Gastrocnemius medialis (tissue), 4 donors: ENCODE measurements around the gene C1orf35. TPM values are rescaled to one million over a fixed set of nuclear protein-coding genes. Genes with fewer than 3 reads are reported as not detected.

Source experiments
- ATAC-seq, 2 donors: fragments of 150-250 bp; one replicate each; pipeline ENCODE4 v1.9.1; 2016
- DNase-seq, 2 donors: peaks; one replicate each; pipeline ENCODE4 v3.0.0-alpha.2; 2019
- H3K27ac ChIP-seq, 4 donors: fragments of 200-600 bp; sonication (generic); 1 replicate in 1 of 4; 2 replicates in 3 of 4; pipeline ENCODE4 v1.5.1; 2016 to 2018; ENCODE audit warnings: mild to moderate bottlenecking in 2 of 4, moderate library complexity in 1 of 4
- H3K27me3 ChIP-seq, 3 donors: fragments of 200-600 bp; sonication (generic) in 2 of 3; 1 replicate in 1 of 3; 2 replicates in 2 of 3; pipeline versions ENCODE4 v1.5.1 to v1.6.0; 2016 to 2019; ENCODE audit warnings: mild to moderate bottlenecking in 1 of 3, moderate library complexity in 1 of 3
- H3K36me3 ChIP-seq, 2 donors: fragments of 200-600 bp; sonication (generic) in 1 of 2; one replicate each; pipeline ENCODE4 v1.5.1; 2017 to 2018
- H3K4me1 ChIP-seq, 2 donors: fragments of 200-600 bp; sonication (generic) in 1 of 2; one replicate each; pipeline ENCODE4 v1.5.1; 2016 to 2017; ENCODE audit warnings: mild to moderate bottlenecking in 2 of 2
- H3K4me3 ChIP-seq, 4 donors: fragments of 200-600 bp; sonication (generic) in 3 of 4; 1 replicate in 1 of 4; 2 replicates in 3 of 4; pipeline ENCODE4 v1.5.1; 2016 to 2019; ENCODE audit warnings: mild to moderate bottlenecking in 2 of 4
- H3K9me3 ChIP-seq, 3 donors: fragments of 200-600 bp; sonication (generic) in 2 of 3; 1 replicate in 1 of 3; 2 replicates in 2 of 3; pipeline ENCODE4 v1.5.1; 2016 to 2019
- POLR2A ChIP-seq, 2 donors: fragments of 450-650 bp; IDR thresholded peaks; one replicate each; pipeline ENCODE4 v1.6.1; 2017; ENCODE audit warnings: antibody characterized with exemption in 2 of 2, mild to moderate bottlenecking in 2 of 2, moderate library complexity in 2 of 2
- in situ Hi-C, 4 donors: fragments of 200-750 bp; cut with MboI; loops; one replicate each; pipeline versions ENCODE4 v1.15.0 to v1.8.0; 2017; ENCODE audit warnings: low sequenced_read_pairs in 4 of 4
- intact Hi-C: fragments of 100-400 bp; cut with DNase I; formaldehyde crosslinking; loops from one replicate; pipeline ENCODE4 v1.15.1; 2023; ENCODE audit warnings: low total_unique reads
- total RNA-seq, 4 donors: library from RNA; depleted of rRNA; stranded (reverse); fragments of >200 nt; gene quantifications; one replicate each; pipeline versions ENCODE4 v1.1.0 to v1.2.3, GENCODE V29; 2016
- TF ChIP-seq, protein P1 (sequence below), 5 experiments: fragments of 450-650 bp in 3 of 5; fragments of 200-600 bp in 2 of 5; sonication (generic) in 2 of 5; IDR thresholded peaks in 4 of 5; conservative IDR thresholded peaks in 1 of 5; 1 replicate in 4 of 5; 2 replicates in 1 of 5; pipeline ENCODE4 v1.5.1; 2016 to 2019; ENCODE audit warnings: antibody characterized with exemption in 5 of 5, mild to moderate bottlenecking in 3 of 5, moderate library complexity in 3 of 5

Gene C1orf35
- total RNA-seq, 4 donors from 2014 or later = 5.9 to 11.0 (median 7.8) TPM

DNA sequence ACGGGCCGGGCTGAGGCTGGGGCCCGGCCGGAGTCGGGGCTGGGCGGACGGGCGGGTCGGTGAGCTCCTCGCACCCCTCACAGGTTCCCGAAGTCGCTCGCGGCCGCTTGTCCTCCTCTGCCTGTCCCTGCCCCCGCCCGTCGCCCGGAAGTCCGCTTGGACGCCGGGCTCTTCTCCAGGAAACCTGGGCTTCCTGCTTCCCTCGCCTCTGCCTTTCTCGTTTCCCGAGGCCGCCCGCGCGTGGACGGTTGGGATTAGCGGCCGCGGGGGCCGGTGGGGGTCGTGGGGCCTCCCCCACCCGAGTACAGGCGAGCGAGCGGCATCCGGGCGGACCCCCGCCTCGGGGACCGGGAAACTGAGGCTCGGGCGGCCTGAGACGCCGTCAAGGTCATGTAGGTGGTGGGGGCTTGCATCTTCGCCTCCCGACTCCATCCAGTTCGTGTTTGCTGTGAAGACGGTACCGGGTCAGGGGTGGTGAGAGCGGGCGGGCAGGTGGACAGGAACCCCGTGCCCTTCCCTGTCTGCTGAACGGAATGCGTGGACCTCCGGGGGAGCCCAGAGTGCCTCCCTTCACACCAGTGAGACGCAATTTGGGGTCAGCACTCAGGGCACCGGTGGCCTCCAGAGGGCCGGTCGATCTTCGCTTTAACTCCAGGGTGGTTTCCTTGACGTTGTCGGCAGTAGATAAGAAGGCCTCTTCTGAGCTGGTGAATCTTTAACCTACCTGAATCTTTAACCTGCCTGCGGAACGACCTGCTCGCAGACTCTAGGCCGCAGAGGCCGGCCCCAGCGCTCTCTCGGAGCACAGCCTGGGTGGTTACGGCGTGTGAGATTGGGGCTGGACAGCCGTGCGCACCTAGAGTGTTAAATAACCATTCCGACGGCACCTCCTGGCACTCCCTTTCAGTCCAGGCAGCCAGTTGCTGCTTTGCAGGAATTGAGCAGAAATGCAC is 19.9 kb downstream of the C1orf35 start:
- in situ Hi-C loops = loop anchor here in 1 of 4 donors (25.0 kb wide), 1 partner anchor 321 kb away; no protein-coding TSS in a partner anchor
- ATAC-seq = peak; percentile 43 to 44
- H3K4me1 ChIP-seq = peaks cover 50 to 55% of the 10 kb centered on the region in 2 donors
- peak overlapping the region; percentile 89 to 96 (median 92) for H3K27ac ChIP-seq
- H3K27me3 ChIP-seq = no peaks in the 10 kb centered on the region
- intact Hi-C loops = loop anchor here (1.0 to 10.0 kb wide), 7 partner anchors 20 to 1542 kb away; partner anchors contain the start of genes C1orf35, COQ8A, GUK1 and TAF5L
- TF ChIP-seq POLR2A (IDR thresholded peaks at IDR 0.05) = peak in 1 of 2 donors; percentile 6
- TF ChIP-seq, protein P1, sequence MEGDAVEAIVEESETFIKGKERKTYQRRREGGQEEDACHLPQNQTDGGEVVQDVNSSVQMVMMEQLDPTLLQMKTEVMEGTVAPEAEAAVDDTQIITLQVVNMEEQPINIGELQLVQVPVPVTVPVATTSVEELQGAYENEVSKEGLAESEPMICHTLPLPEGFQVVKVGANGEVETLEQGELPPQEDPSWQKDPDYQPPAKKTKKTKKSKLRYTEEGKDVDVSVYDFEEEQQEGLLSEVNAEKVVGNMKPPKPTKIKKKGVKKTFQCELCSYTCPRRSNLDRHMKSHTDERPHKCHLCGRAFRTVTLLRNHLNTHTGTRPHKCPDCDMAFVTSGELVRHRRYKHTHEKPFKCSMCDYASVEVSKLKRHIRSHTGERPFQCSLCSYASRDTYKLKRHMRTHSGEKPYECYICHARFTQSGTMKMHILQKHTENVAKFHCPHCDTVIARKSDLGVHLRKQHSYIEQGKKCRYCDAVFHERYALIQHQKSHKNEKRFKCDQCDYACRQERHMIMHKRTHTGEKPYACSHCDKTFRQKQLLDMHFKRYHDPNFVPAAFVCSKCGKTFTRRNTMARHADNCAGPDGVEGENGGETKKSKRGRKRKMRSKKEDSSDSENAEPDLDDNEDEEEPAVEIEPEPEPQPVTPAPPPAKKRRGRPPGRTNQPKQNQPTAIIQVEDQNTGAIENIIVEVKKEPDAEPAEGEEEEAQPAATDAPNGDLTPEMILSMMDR (IDR thresholded peaks at IDR 0.05 in 4 of 5, conservative IDR thresholded peaks at IDR 0.05 in 1 of 5) = no peak
- H3K4me3 ChIP-seq = peak overlapping the region; percentile 70 to 94 (median 90)
- H3K36me3 ChIP-seq = no peaks in the 10 kb centered on the region
- no peaks in the 10 kb centered on the region for H3K9me3 ChIP-seq
- peak; percentile 34 to 57 for DNase-seq

DNA sequence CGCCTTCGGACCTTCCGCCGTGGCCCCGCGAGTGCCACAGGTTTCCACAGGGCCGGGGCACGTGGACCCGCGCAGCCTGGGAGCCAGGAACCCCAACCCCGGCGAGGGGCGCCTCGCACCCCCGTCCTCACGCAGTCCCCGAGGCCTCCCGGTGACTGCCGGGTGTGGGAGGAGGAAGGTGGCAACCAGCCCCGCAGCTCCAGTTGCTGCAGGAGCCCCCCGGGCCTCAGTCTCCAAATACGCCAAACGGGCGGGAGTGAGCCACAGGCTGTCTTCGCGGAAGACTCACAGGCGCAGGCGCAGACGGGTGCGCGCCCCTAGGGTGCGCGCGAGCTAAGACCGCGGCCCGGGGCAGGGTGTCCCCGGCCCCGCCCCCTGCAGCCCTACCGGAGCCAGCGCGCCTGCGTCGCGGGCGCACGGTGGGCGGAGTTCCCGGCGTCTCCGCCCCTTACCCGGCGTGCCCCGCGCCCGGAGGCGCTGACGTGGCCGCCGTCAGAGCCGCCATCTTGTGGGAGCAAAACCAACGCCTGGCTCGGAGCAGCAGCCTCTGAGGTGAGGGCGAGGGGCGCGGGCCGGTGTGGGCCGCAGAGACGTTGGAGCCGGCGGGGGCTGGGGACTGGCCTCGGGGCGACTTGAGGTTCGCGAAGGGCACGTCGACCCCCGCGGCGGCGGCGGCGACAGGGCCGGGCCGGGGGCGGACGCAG is 20.8 kb downstream of the C1orf35 start, which contains the start of gene ARF1:
TSS of gene ARF1 (plus strand) at position 495 of the 704 bp plus-strand sequence. CDS start 14,407 bp downstream, outside the sequence.
- no peaks in the 10 kb centered on the region for H3K27me3 ChIP-seq
- no peaks in the 10 kb centered on the region for H3K9me3 ChIP-seq
- in situ Hi-C loops (loop anchor here in 1 of 4 donors (25.0 kb wide), 1 partner anchor 320 kb away; no protein-coding TSS in a partner anchor), intact Hi-C loops (loop anchor here (1.0 to 10.0 kb wide), 7 partner anchors 21 to 1542 kb away; partner anchors contain the start of genes C1orf35, COQ8A, GUK1 and TAF5L)
- peak; percentile 94 to 97 for TF ChIP-seq POLR2A (IDR thresholded peaks at IDR 0.05)
- TF ChIP-seq, protein P1 (IDR thresholded peaks at IDR 0.05 in 4 of 5, conservative IDR thresholded peaks at IDR 0.05 in 1 of 5) = peak in 2 of 5 experiments; percentile 14 to 42
- H3K4me1 ChIP-seq = peaks cover 42 to 47% of the 10 kb centered on the region in 2 donors
- DNase-seq (peak; percentile 83 to 86), ATAC-seq (peak; percentile 75 to 76)
- H3K4me3 ChIP-seq = peak within 1 kb of the TSS; percentile 70 to 94 (median 93)
- H3K27ac ChIP-seq = peak within 1 kb of the TSS; percentile 89 to 96 (median 92)
- H3K36me3 ChIP-seq = no peaks in the 10 kb centered on the region

DNA sequence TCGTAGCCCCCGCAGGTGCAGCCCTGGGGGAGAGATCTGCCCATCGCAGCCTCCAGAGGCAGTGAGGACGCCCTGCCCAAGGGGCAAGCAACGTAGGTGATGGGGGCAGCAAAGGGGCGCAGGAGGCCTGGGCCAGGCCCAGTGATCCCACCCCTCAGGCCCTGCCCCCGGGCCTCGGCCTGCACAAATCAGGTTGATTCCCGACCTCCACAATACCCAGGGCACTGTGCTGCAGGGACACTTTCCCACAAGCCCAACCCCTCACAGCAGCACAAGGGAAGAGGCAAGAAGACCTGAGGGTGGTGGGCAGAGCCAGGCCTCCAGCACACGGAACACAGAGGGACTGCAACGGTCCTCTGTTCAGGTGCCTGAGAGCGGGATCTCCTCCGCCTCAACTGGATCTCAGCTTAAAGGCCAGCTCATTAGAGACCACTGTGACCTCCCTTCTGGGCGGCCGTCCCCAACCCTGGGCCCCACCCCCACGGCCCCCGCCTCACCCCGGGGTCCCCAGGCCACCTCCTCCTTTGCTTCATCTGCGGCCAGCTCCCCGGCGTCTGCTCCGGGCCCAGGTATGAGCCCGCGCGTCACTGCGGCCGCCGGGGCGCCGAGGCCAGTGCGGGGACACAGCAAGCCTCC is 21.4 kb downstream of the C1orf35 start:
- in situ Hi-C loops = loop anchor here in 1 of 4 donors (25.0 kb wide), 1 partner anchor 319 kb away; no protein-coding TSS in a partner anchor
- peaks cover 35 to 40% of the 10 kb centered on the region in 2 donors for H3K4me1 ChIP-seq
- H3K4me3 ChIP-seq = peak overlapping the region; percentile 70 to 94 (median 93)
- peak; percentile 3 to 11 for ATAC-seq
- DNase-seq = no peak
- TF ChIP-seq POLR2A (IDR thresholded peaks at IDR 0.05) = no peak
- TF ChIP-seq, protein P1 (IDR thresholded peaks at IDR 0.05 in 4 of 5, conservative IDR thresholded peaks at IDR 0.05 in 1 of 5) = no peak
- intact Hi-C loops = loop anchor here (1.0 to 10.0 kb wide), 7 partner anchors 22 to 1543 kb away; partner anchors contain the start of genes C1orf35, COQ8A, GUK1 and TAF5L
- H3K27me3 ChIP-seq = no peaks in the 10 kb centered on the region
- H3K9me3 ChIP-seq = no peaks in the 10 kb centered on the region
- H3K27ac ChIP-seq = peak overlapping the region; percentile 89 to 96 (median 92)
- no peaks in the 10 kb centered on the region for H3K36me3 ChIP-seq

DNA sequence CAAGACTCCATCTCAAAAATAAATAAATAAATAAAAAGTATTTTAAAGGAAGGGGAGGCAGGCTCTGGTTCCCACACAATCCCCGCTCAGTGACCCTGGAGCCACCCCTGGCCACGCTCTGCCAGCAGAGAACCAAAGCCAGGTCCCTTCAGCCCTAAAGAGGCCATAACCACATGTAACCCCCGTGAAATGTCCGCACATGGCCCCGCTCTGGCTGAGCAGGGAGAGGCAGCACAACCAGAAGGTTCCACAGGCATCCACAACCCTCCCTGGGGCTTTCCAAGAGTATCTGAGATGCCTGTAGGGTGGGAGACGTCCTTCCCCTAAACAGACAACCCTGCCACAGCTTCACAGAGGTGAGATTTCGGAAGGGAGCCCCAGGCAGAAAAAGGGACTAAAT is 22.0 kb downstream of the C1orf35 start:
- in situ Hi-C loops = loop anchor here in 1 of 4 donors (25.0 kb wide), 1 partner anchor 319 kb away; no protein-coding TSS in a partner anchor
- Histone ChIP-seq H3K36me3 (no peaks in the 10 kb centered on the region), H3K9me3 (no peaks in the 10 kb centered on the region), H3K27ac (peak overlapping the region in 1 of 4 donors; percentile 96), H3K4me1 (peaks cover 29 to 35% of the 10 kb centered on the region in 2 donors), H3K27me3 (no peaks in the 10 kb centered on the region), H3K4me3 (peak overlapping the region; percentile 70 to 94 (median 93))
- TF ChIP-seq POLR2A (IDR thresholded peaks at IDR 0.05) = no peak
- TF ChIP-seq, protein P1 (IDR thresholded peaks at IDR 0.05 in 4 of 5, conservative IDR thresholded peaks at IDR 0.05 in 1 of 5) = no peak
- DNase-seq (no peak), ATAC-seq (no peak)
- intact Hi-C loops = loop anchor here (10.0 kb wide), 4 partner anchors 136 to 1544 kb away; partner anchors contain the start of genes COQ8A, TAF5L, URB2 and WNT9A
